K562 (cell line): ENCODE measurements around the gene CTBP2. TPM values are rescaled to one million over a fixed set of nuclear protein-coding genes. Genes with fewer than 3 reads are reported as not detected.
A peak's percentile ranks its signal among the peaks of the same experiment; 100 is the strongest.

Experiments
- ATAC-seq: fragments of 200-7000 bp; cut with Tn5 transposase; 3 replicates; pipeline ENCODE4 v1.9.1; 2020; ENCODE audit warnings: moderate library complexity
- BruUV-seq: library from RNA; stranded (reverse); fragments of 400-500 nt; replicated peaks from 2 replicates; lab custom pipeline; 2021; lab: Mats Ljungman, UMichigan
- CTCF ChIA-PET: fragments of 300-600 bp; formaldehyde crosslinking; extraction: SDS; loops from one replicate; lab custom pipeline; 2021; ENCODE audit warnings: low intra/inter-chr PET ratio; lab: Yijun Ruan, JAX
- POLR2A ChIA-PET: fragments of 300-600, 350-650 bp; sonication (Branson Sonifier 250); formaldehyde crosslinking; extraction: SDS; loops from one replicate; lab custom pipeline; 2021; ENCODE audit warnings: antibody characterized with exemption, inconsistent platforms; lab: Yijun Ruan, JAX
- DNase-seq, 4 experiments: peaks; one replicate each; pipeline versions ENCODE4 v3.0.0 to v3.0.0-alpha.2; 2011 to 2018; ENCODE audit warnings: low spot score in 3 of 4, mixed read lengths in 3 of 4; ENCODE audit errors: extremely low read depth in 1 of 4
- FAIRE-seq: peaks from 2 replicates; lab custom pipeline; 2011; peaks lifted over from hg19 to GRCh38; lab: Jason Lieb, UNC
- H2AFZ ChIP-seq: 2 replicates; pipeline ENCODE4 v1.6.0; 2011; ENCODE audit warnings: low read depth, low read length, control low read depth, inconsistent platforms
- H3K27ac ChIP-seq: fragments of 200-600 bp; 3 replicates; pipeline ENCODE4 v1.8.0; 2011; ENCODE audit warnings: low read depth, mild to moderate bottlenecking, control low read depth, inconsistent platforms, low read length, moderate library complexity, mixed read lengths; ENCODE audit errors: extremely low read depth
- H3K27me3 ChIP-seq, 2 experiments: fragments of 300-600 bp in 1 of 2; 2 replicates in 1 of 2; 3 replicates in 1 of 2; pipeline versions ENCODE4 v1.6.0 to v1.8.0; 2011; ENCODE audit warnings: inconsistent platforms in 2 of 2, low read length in 2 of 2, mild to moderate bottlenecking in 1 of 2, mixed read lengths in 1 of 2, moderate library complexity in 1 of 2; ENCODE audit not compliant: control insufficient read depth in 2 of 2, insufficient read depth in 2 of 2
- H3K36me3 ChIP-seq: fragments of 300-600 bp; 3 replicates; pipeline ENCODE4 v1.8.0; 2011; ENCODE audit warnings: mild to moderate bottlenecking, low read length, inconsistent platforms; ENCODE audit not compliant: control insufficient read depth, insufficient read depth
- H3K4me1 ChIP-seq, 2 experiments: fragments of 200-600 bp in 1 of 2; replicated peaks in 1 of 2; 2 replicates in 1 of 2; 3 replicates in 1 of 2; pipeline versions ENCODE4 v1.5.1 to v1.8.0; 2011; ENCODE audit warnings: inconsistent platforms in 2 of 2, low read length in 2 of 2, mild to moderate bottlenecking in 1 of 2, mixed read lengths in 1 of 2, moderate library complexity in 1 of 2; ENCODE audit not compliant: control insufficient read depth in 2 of 2, insufficient read depth in 2 of 2
- H3K4me2 ChIP-seq: 2 replicates; pipeline ENCODE4 v1.6.1; 2011; ENCODE audit warnings: low read length, control low read depth, inconsistent platforms, mixed read lengths; ENCODE audit not compliant: insufficient read depth
- H3K4me3 ChIP-seq: fragments of 200-600 bp; sonication (generic), shearing (Covaris generic); 2 replicates; pipeline ENCODE4 v1.5.1; 2016; ENCODE audit warnings: control low read depth, inconsistent platforms
- H3K79me2 ChIP-seq: fragments of 200-600 bp; 3 replicates; pipeline ENCODE4 v1.8.0; 2011; ENCODE audit warnings: low read length, inconsistent platforms; ENCODE audit not compliant: control insufficient read depth, insufficient read depth
- H3K9ac ChIP-seq, 2 experiments: 2 replicates each; pipeline versions ENCODE4 v1.6.0 to v1.6.1; 2011; ENCODE audit warnings: low read depth in 2 of 2, low read length in 2 of 2, control low read depth in 1 of 2, inconsistent platforms in 1 of 2, mild to moderate bottlenecking in 1 of 2, mixed read lengths in 1 of 2; ENCODE audit not compliant: insufficient read depth in 1 of 2
- H3K9me1 ChIP-seq: one replicate; pipeline ENCODE4 v1.6.0; 2011; ENCODE audit warnings: inconsistent platforms, mild to moderate bottlenecking, low read length, moderate library complexity; ENCODE audit not compliant: control insufficient read depth, insufficient read depth
- H3K9me3 ChIP-seq: replicated peaks from 2 replicates; pipeline ENCODE4 v1.5.1; 2011; ENCODE audit warnings: low read depth, low read length, inconsistent platforms; ENCODE audit not compliant: control insufficient read depth, insufficient read depth
- H4K20me1 ChIP-seq: replicated peaks from 2 replicates; pipeline ENCODE4 v1.6.1; 2011; ENCODE audit warnings: low read length, inconsistent platforms, mixed read lengths; ENCODE audit not compliant: control insufficient read depth, insufficient read depth
- BCOR ChIP-seq: fragments of 450-650 bp; IDR thresholded peaks from 2 replicates; pipeline ENCODE4 v1.6.1; 2016
- IRF1 ChIP-seq: sonication (generic); formaldehyde crosslinking; IDR thresholded peaks from 2 replicates; pipeline ENCODE4 v1.8.0; 2022; ENCODE audit warnings: missing genetic modification reagents, mild to moderate bottlenecking, borderline replicate concordance
- SAFB2 ChIP-seq: fragments of 200-400 bp; formaldehyde crosslinking; IDR thresholded peaks from 2 replicates; pipeline ENCODE4 v1.6.1; 2018; ENCODE audit warnings: borderline replicate concordance, low read length, low read depth, moderate library complexity; ENCODE audit not compliant: severe bottlenecking
- YY1 ChIP-seq, 3 experiments: IDR thresholded peaks; 2 replicates each; pipeline ENCODE4 v1.6.1; 2011; ENCODE audit warnings: low read length in 2 of 3, mild to moderate bottlenecking in 2 of 3, moderate library complexity in 2 of 3, borderline replicate concordance in 1 of 3, control low read depth in 1 of 3, low read depth in 1 of 3; ENCODE audit not compliant: insufficient read depth in 3 of 3, insufficient replicate concordance in 2 of 3, control insufficient read depth in 1 of 3, insufficient read length in 1 of 3; ENCODE audit errors: extremely low read depth in 1 of 3
- ZFP36 ChIP-seq: fragments of 150-350 bp; IDR thresholded peaks from 2 replicates; pipeline ENCODE4 v1.6.1; 2018; ENCODE audit warnings: low read length, low read depth; ENCODE audit not compliant: partially characterized antibody
- ZNF12 ChIP-seq: sonication (generic); formaldehyde crosslinking; IDR thresholded peaks from 2 replicates; pipeline ENCODE4 v1.4.0; 2020; ENCODE audit warnings: mild to moderate bottlenecking, missing genetic modification reagents
- ZNF384 ChIP-seq: IDR thresholded peaks from 2 replicates; pipeline ENCODE4 v1.6.1; 2012; ENCODE audit warnings: low read depth, low read length, improper control_type of control experiment
- WGBS: fragments of 100-300 bp; shearing (Covaris generic); methylation state at CpG from one replicate; pipeline ENCODE4 v1.1.6; 2016; ENCODE audit warnings: low coverage, mixed read lengths; ENCODE audit not compliant: insufficient coverage; ENCODE audit errors: missing lambda C conversion rate; 5-methylcytosine and 5-hydroxymethylcytosine counted together
- in situ Hi-C: fragments of 300-500 bp; cut with MboI; formaldehyde crosslinking; loops from 4 replicates; pipeline ENCODE4 v1.15.0; 2018; ENCODE audit warnings: inconsistent platforms, mixed read lengths
- intact Hi-C: fragments of 100-400 bp; cut with micrococcal nuclease; formaldehyde crosslinking; loops from 2 replicates; pipeline ENCODE4 v1.14.2; 2022
- polyA plus RNA-seq, 8 experiments: library from polyadenylated mRNA; depleted of rRNA in 4 of 8; stranded (reverse) in 5 of 8; unstranded in 3 of 8; fragments of >200 nt; fragmentation: Nextera tagmentation in 2 of 8; fragmentation: Illumina TruSeq in 1 of 8; extraction: Ambion mirVana in 2 of 8; extraction: Trizol in 1 of 8; gene quantifications; 2 replicates each; pipeline versions ENCODE4 v1.2.1 to v1.2.3, GENCODE V29; 2011 to 2014; ENCODE audit warnings: inconsistent platforms in 1 of 8, missing spikeins in 1 of 8
- total RNA-seq, 7 experiments: library from RNA; depleted of rRNA in 6 of 7; stranded (reverse); fragments of >200 nt in 6 of 7; fragmentation: Illumina TruSeq in 2 of 7; extraction: Trizol in 2 of 7; gene quantifications; 2 replicates each; pipeline versions ENCODE4 v1.2.1 to v1.2.3, GENCODE V29; 2011 to 2021; ENCODE audit warnings: low replicate concordance in 1 of 7

CTBP2 gene
- total and polyA plus RNA-seq, 9 of the 15 experiments (the other 6 are each of a cell fraction or from before 2014, with no cell fraction given): 1.3 to 8.8 (median 5.1) TPM

- BruUV-seq: no TSS peak
- FAIRE-seq: no peak
- intact Hi-C loops: no loop called here
Observed at GRCh38 chr10:125140151-125140550, 20.2 kb downstream of the CTBP2 start.

GRCh38 chr10:125137601-125138438 is 22.5 kb downstream of the CTBP2 start:
- Histone ChIP-seq H3K27ac (no peak overlapping the region), H3K9me1 (peaks cover 10% of the 10 kb centered on the region), H3K9ac (peak overlapping the region in 1 of 2 experiments; percentile 70; a peak in 2 of 4 replicates), H2AFZ (no peak overlapping the region), H3K4me3 (no peak overlapping the region), H3K79me2 (peaks cover 96% of the 10 kb centered on the region), H3K4me1 (peaks cover 29 to 40% of the 10 kb centered on the region in 2 experiments; a peak in 4 of 5 replicates), H3K27me3 (no peaks in the 10 kb centered on the region), H3K9me3 (no peaks in the 10 kb centered on the region), H3K4me2 (no peak overlapping the region), H4K20me1 (peaks cover 54% of the 10 kb centered on the region), H3K36me3 (peaks cover 49% of the 10 kb centered on the region; the same call in 2 of the 3 replicates)
- intact Hi-C loops (no loop called here), in situ Hi-C loops (no loop called here)
- no peak for ATAC-seq
- FAIRE-seq: no peak
- CTCF ChIA-PET: no interaction called here
- TF ChIP-seq ZNF384: no peak
- no peak for TF ChIP-seq IRF1 (CRISPR knock-in tag)
- TF ChIP-seq SAFB2: no peak
- POLR2A ChIA-PET: interaction anchor here (0.7 kb wide), 1 partner anchor 8 kb away, joined by 5 read pairs; no protein-coding TSS in a partner anchor
- WGBS: 62% methylated on average over 19 of the region's 25 CpGs
- BruUV-seq: no TSS peak
- no peak for DNase-seq

More at GRCh38 chr10:125140151-125140550, 20.2 kb downstream of the CTBP2 start:
- no peak for DNase-seq
- 92% methylated on average over 11 of the region's 11 CpGs for WGBS
- CTCF ChIA-PET: no interaction called here
- Histone ChIP-seq H3K4me3 (no peak overlapping the region), H3K4me1 (peaks cover 43 to 46% of the 10 kb centered on the region in 2 experiments), H3K9ac (no peak overlapping the region), H3K9me3 (no peaks in the 10 kb centered on the region), H4K20me1 (peaks cover 56% of the 10 kb centered on the region), H2AFZ (no peak overlapping the region), H3K79me2 (peaks cover 97% of the 10 kb centered on the region), H3K9me1 (peaks cover 10% of the 10 kb centered on the region), H3K27ac (no peak overlapping the region), H3K36me3 (peaks cover 43% of the 10 kb centered on the region; the same call in 2 of the 3 replicates), H3K27me3 (no peaks in the 10 kb centered on the region), H3K4me2 (no peak overlapping the region)
- POLR2A ChIA-PET: interaction anchor here (0.9 to 1.0 kb wide), 2 partner anchors 9 to 14 kb away, joined by 3 to 4 read pairs; no protein-coding TSS in a partner anchor
- TF ChIP-seq BCOR: no peak
- no peak for TF ChIP-seq ZFP36
- TF ChIP-seq ZNF12 (CRISPR knock-in tag): no peak
- no peak for TF ChIP-seq YY1 (IDR thresholded peaks at IDR 0.05; ENCODE audit: borderline replicate concordance in 1 of 3, control insufficient read depth in 1 of 3, extremely low read depth in 1 of 3, insufficient read depth in 3 of 3, insufficient read length in 1 of 3, insufficient replicate concordance in 2 of 3, low read depth in 1 of 3, low read length in 2 of 3)
- ATAC-seq: no peak
- in situ Hi-C loops: no loop called here
